Activated naive CD8-positive, alpha-beta T cell treated with anti-CD3 and anti-CD28 coated beads for 36 hours (primary cell): ENCODE data around the gene DCUN1D5. TPM values are rescaled to one million over a fixed set of nuclear protein-coding genes. Genes with fewer than 3 reads are reported as not detected.
A peak's percentile ranks its signal among the peaks of the same experiment; 100 is the strongest.

Source experiments
- DNase-seq: peaks from one replicate; pipeline ENCODE4 v3.0.0; 2021
- H3K27ac Mint-ChIP-seq: one replicate; pipeline ENCODE4 v1.8.0; 2022; ENCODE audit warnings: mild to moderate bottlenecking, moderate library complexity, mixed read lengths
- H3K27me3 Mint-ChIP-seq: one replicate; pipeline ENCODE4 v1.8.0; 2022; ENCODE audit warnings: mild to moderate bottlenecking, mixed read lengths
- H3K36me3 Mint-ChIP-seq: one replicate; pipeline ENCODE4 v1.8.0; 2021; ENCODE audit warnings: mild to moderate bottlenecking, mixed read lengths
- H3K4me1 Mint-ChIP-seq: one replicate; pipeline ENCODE4 v1.8.0; 2021; ENCODE audit warnings: mixed read lengths
- H3K4me3 Mint-ChIP-seq: one replicate; pipeline ENCODE4 v1.8.0; 2022; ENCODE audit warnings: mild to moderate bottlenecking, moderate library complexity, mixed read lengths
- H3K9me3 Mint-ChIP-seq: one replicate; pipeline ENCODE4 v1.8.0; 2022; ENCODE audit warnings: mixed read lengths
- total RNA-seq, 2 experiments: library from RNA; stranded (reverse); gene quantifications; one replicate each; pipeline ENCODE4 v1.2.3, GENCODE V29; 2021

The DCUN1D5 gene
- total RNA-seq: 100 to 1,000 TPM; 107 to 110 TPM

GRCh38 chr11:103091801-103092524 lies at the start of gene DCUN1D5:
Gene DCUN1D5, minus strand, starts transcription at chr11:103092160. Its CDS starts 288 bp downstream, at chr11:103091872.
- Mint-ChIP-seq H3K9me3 (no peaks in the 10 kb centered on the region), H3K27ac (peak within 1 kb of the TSS; percentile 93), H3K4me1 (peaks cover 25% of the 10 kb centered on the region), H3K4me3 (peak within 1 kb of the TSS; percentile 97), H3K36me3 (peaks cover 29% of the 10 kb centered on the region), H3K27me3 (peaks cover 19% of the 10 kb centered on the region)
- peak; percentile 95 for DNase-seq

GRCh38 chr11:103125462-103125861 lies 33.5 kb upstream of the DCUN1D5 start:
- no peaks in the 10 kb centered on the region for H3K9me3 Mint-ChIP-seq
- DNase-seq: no peak
- H3K27me3 Mint-ChIP-seq: no peaks in the 10 kb centered on the region
- H3K36me3 Mint-ChIP-seq: no peaks in the 10 kb centered on the region
- H3K4me1 Mint-ChIP-seq: no peaks in the 10 kb centered on the region
- H3K4me3 Mint-ChIP-seq: no peak overlapping the region
- H3K27ac Mint-ChIP-seq: no peak overlapping the region

GRCh38 chr11:103114836-103115235 lies 22.9 kb upstream of the DCUN1D5 start:
- Mint-ChIP-seq H3K27me3 (no peaks in the 10 kb centered on the region), H3K27ac (no peak overlapping the region), H3K9me3 (no peaks in the 10 kb centered on the region), H3K4me1 (peaks cover 7% of the 10 kb centered on the region), H3K36me3 (peaks cover 2% of the 10 kb centered on the region), H3K4me3 (no peak overlapping the region)
- no peak for DNase-seq

- H3K9me3 Mint-ChIP-seq: no peaks in the 10 kb centered on the region
- peaks cover 2% of the 10 kb centered on the region for H3K36me3 Mint-ChIP-seq
- DNase-seq: no peak
- H3K4me3 Mint-ChIP-seq: no peak overlapping the region
- H3K27ac Mint-ChIP-seq: no peak overlapping the region
- H3K27me3 Mint-ChIP-seq: no peaks in the 10 kb centered on the region
- peaks cover 12% of the 10 kb centered on the region for H3K4me1 Mint-ChIP-seq
These were observed 20.4 kb upstream of the DCUN1D5 start for GRCh38 chr11:103112364-103112763.

- Mint-ChIP-seq H3K27me3 (no peaks in the 10 kb centered on the region), H3K36me3 (peaks cover 2% of the 10 kb centered on the region), H3K4me3 (no peak overlapping the region), H3K9me3 (no peaks in the 10 kb centered on the region), H3K27ac (no peak overlapping the region), H3K4me1 (peaks cover 12% of the 10 kb centered on the region)
- DNase-seq: no peak
These were observed 19.4 kb upstream of the DCUN1D5 start for GRCh38 chr11:103111400-103111799.

GRCh38 chr11:103110391-103110790 lies 18.4 kb upstream of the DCUN1D5 start:
- DNase-seq: no peak
- H3K4me3 Mint-ChIP-seq: peak overlapping the region; percentile 97
- no peak overlapping the region for H3K27ac Mint-ChIP-seq
- H3K4me1 Mint-ChIP-seq: peaks cover 12% of the 10 kb centered on the region
- no peaks in the 10 kb centered on the region for H3K9me3 Mint-ChIP-seq
- no peaks in the 10 kb centered on the region for H3K27me3 Mint-ChIP-seq
- H3K36me3 Mint-ChIP-seq: peaks cover 2% of the 10 kb centered on the region

- Mint-ChIP-seq H3K27ac (peak overlapping the region; percentile 87), H3K36me3 (peaks cover 2% of the 10 kb centered on the region), H3K27me3 (no peaks in the 10 kb centered on the region), H3K4me1 (peaks cover 12% of the 10 kb centered on the region), H3K4me3 (peak overlapping the region; percentile 97), H3K9me3 (no peaks in the 10 kb centered on the region)
- DNase-seq: peak; percentile 20
These were observed 17.9 kb upstream of the DCUN1D5 start for GRCh38 chr11:103109818-103110388.

- peak within 1 kb of the TSS; percentile 97 for H3K4me3 Mint-ChIP-seq
- no peaks in the 10 kb centered on the region for H3K27me3 Mint-ChIP-seq
- H3K36me3 Mint-ChIP-seq: peaks cover 2% of the 10 kb centered on the region
- no peaks in the 10 kb centered on the region for H3K9me3 Mint-ChIP-seq
- H3K27ac Mint-ChIP-seq: peak within 1 kb of the TSS; percentile 87
- peaks cover 12% of the 10 kb centered on the region for H3K4me1 Mint-ChIP-seq
- peak; percentile 92 for DNase-seq
These were observed 17.2 kb upstream of the DCUN1D5 start, which contains the start of gene DYNC2H1 for GRCh38 chr11:103108933-103109817. Gene DYNC2H1, plus strand, starts transcription at chr11:103109426. Its CDS starts 149 bp downstream, at chr11:103109575.

GRCh38 chr11:103097279-103097678 lies 5.3 kb upstream of the DCUN1D5 start:
- no peak overlapping the region for H3K27ac Mint-ChIP-seq
- H3K36me3 Mint-ChIP-seq: peaks cover 4% of the 10 kb centered on the region
- DNase-seq: no peak
- peaks cover 9% of the 10 kb centered on the region for H3K4me1 Mint-ChIP-seq
- peaks cover 51% of the 10 kb centered on the region for H3K27me3 Mint-ChIP-seq
- no peak overlapping the region for H3K4me3 Mint-ChIP-seq
- no peaks in the 10 kb centered on the region for H3K9me3 Mint-ChIP-seq

GRCh38 chr11:103091064-103091800 lies 728 bp downstream of the DCUN1D5 start:
- H3K4me3 Mint-ChIP-seq: peak overlapping the region; percentile 97
- DNase-seq: peak; percentile 58
- H3K27ac Mint-ChIP-seq: peak overlapping the region; percentile 93
- peaks cover 13% of the 10 kb centered on the region for H3K27me3 Mint-ChIP-seq
- peaks cover 29% of the 10 kb centered on the region for H3K36me3 Mint-ChIP-seq
- H3K9me3 Mint-ChIP-seq: no peaks in the 10 kb centered on the region
- peaks cover 28% of the 10 kb centered on the region for H3K4me1 Mint-ChIP-seq

GRCh38 chr11:103086461-103086860 lies 5.5 kb downstream of the DCUN1D5 start:
- peaks cover 27% of the 10 kb centered on the region for H3K36me3 Mint-ChIP-seq
- no peak overlapping the region for H3K4me3 Mint-ChIP-seq
- H3K27ac Mint-ChIP-seq: peak overlapping the region; percentile 50
- no peaks in the 10 kb centered on the region for H3K9me3 Mint-ChIP-seq
- DNase-seq: no peak
- no peaks in the 10 kb centered on the region for H3K27me3 Mint-ChIP-seq
- peaks cover 25% of the 10 kb centered on the region for H3K4me1 Mint-ChIP-seq

GRCh38 chr11:103085758-103086365 lies 6.1 kb downstream of the DCUN1D5 start:
- Mint-ChIP-seq H3K4me1 (peaks cover 25% of the 10 kb centered on the region), H3K27me3 (no peaks in the 10 kb centered on the region), H3K36me3 (peaks cover 23% of the 10 kb centered on the region), H3K27ac (peak overlapping the region; percentile 16), H3K9me3 (no peaks in the 10 kb centered on the region), H3K4me3 (no peak overlapping the region)
- DNase-seq: no peak

- DNase-seq: no peak
- Mint-ChIP-seq H3K27me3 (no peaks in the 10 kb centered on the region), H3K4me1 (peaks cover 4% of the 10 kb centered on the region), H3K4me3 (no peak overlapping the region), H3K27ac (no peak overlapping the region), H3K9me3 (no peaks in the 10 kb centered on the region), H3K36me3 (peaks cover 43% of the 10 kb centered on the region)
These were observed 12.1 kb downstream of the DCUN1D5 start for GRCh38 chr11:103079833-103080232.

GRCh38 chr11:103078710-103079109 lies 13.2 kb downstream of the DCUN1D5 start:
- peaks cover 7% of the 10 kb centered on the region for H3K4me1 Mint-ChIP-seq
- no peaks in the 10 kb centered on the region for H3K9me3 Mint-ChIP-seq
- DNase-seq: no peak
- no peak overlapping the region for H3K4me3 Mint-ChIP-seq
- no peaks in the 10 kb centered on the region for H3K27me3 Mint-ChIP-seq
- no peak overlapping the region for H3K27ac Mint-ChIP-seq
- peaks cover 52% of the 10 kb centered on the region for H3K36me3 Mint-ChIP-seq
